Astrocyte (in vitro differentiated cells and primary cell): ENCODE data around the gene MARVELD3. TPM values are rescaled to one million over a fixed set of nuclear protein-coding genes. Genes with fewer than 3 reads are reported as not detected.
A peak's percentile ranks its signal among the peaks of the same experiment; 100 is the strongest.
"Not testable (repeated sequence)": the region's sequence is repeated elsewhere in the genome, so short reads cannot be mapped to it uniquely, and the experiment has no call there.

Experiments
- DNase-seq: peaks from one replicate; pipeline ENCODE4 v3.0.0-alpha.2; 2010; ENCODE audit warnings: low read depth
- FAIRE-seq: peaks from 2 replicates; lab custom pipeline; 2011; peaks lifted over from hg19 to GRCh38; lab: Jason Lieb, UNC
- H2AFZ ChIP-seq: 2 replicates; pipeline ENCODE4 v1.6.0; 2012; ENCODE audit warnings: low read depth, low read length, inconsistent platforms
- H3K27ac ChIP-seq: 2 replicates; pipeline ENCODE4 v1.5.1; 2011; ENCODE audit warnings: low read depth, low read length, inconsistent platforms
- H3K27me3 ChIP-seq: 2 replicates; pipeline ENCODE4 v1.6.0; 2011; ENCODE audit warnings: low read length, inconsistent platforms; ENCODE audit not compliant: insufficient read depth
- H3K36me3 ChIP-seq: 2 replicates; pipeline ENCODE4 v1.5.1; 2011; ENCODE audit warnings: low read length, inconsistent platforms; ENCODE audit not compliant: insufficient read depth
- H3K4me1 ChIP-seq: 2 replicates; pipeline ENCODE4 v1.5.1; 2011; ENCODE audit warnings: low read length, inconsistent platforms; ENCODE audit not compliant: insufficient read depth
- H3K4me2 ChIP-seq: 2 replicates; pipeline ENCODE4 v1.6.0; 2012; ENCODE audit warnings: low read length, inconsistent platforms
- H3K4me3 ChIP-seq: 2 replicates; pipeline ENCODE4 v1.5.1; 2011; ENCODE audit warnings: low read depth, mild to moderate bottlenecking, low read length, inconsistent platforms; ENCODE audit not compliant: insufficient read depth
- H3K79me2 ChIP-seq: 2 replicates; pipeline ENCODE4 v1.6.0; 2012; ENCODE audit warnings: mild to moderate bottlenecking, low read length, inconsistent platforms; ENCODE audit not compliant: insufficient read depth
- H3K9ac ChIP-seq: 2 replicates; pipeline ENCODE4 v1.6.0; 2012; ENCODE audit warnings: mild to moderate bottlenecking, low read length, inconsistent platforms
- H3K9me3 ChIP-seq: 2 replicates; pipeline ENCODE4 v1.5.1; 2012; ENCODE audit warnings: low read depth, mild to moderate bottlenecking, low read length, inconsistent platforms; ENCODE audit not compliant: insufficient read depth
- H4K20me1 ChIP-seq: 2 replicates; pipeline ENCODE4 v1.6.0; 2012; ENCODE audit warnings: low read length, inconsistent platforms; ENCODE audit not compliant: insufficient read depth
- H3K27ac Mint-ChIP-seq: one replicate; pipeline ENCODE4 v1.8.0; 2021; ENCODE audit warnings: mild to moderate bottlenecking, mixed read lengths; ENCODE audit not compliant: unreplicated experiment
- H3K27me3 Mint-ChIP-seq: one replicate; pipeline ENCODE4 v1.8.0; 2021; ENCODE audit warnings: low read depth, mixed read lengths; ENCODE audit not compliant: unreplicated experiment
- H3K36me3 Mint-ChIP-seq: one replicate; pipeline ENCODE4 v1.8.0; 2021; ENCODE audit warnings: low read depth, mixed read lengths; ENCODE audit not compliant: unreplicated experiment
- H3K4me1 Mint-ChIP-seq: one replicate; pipeline ENCODE4 v1.8.0; 2021; ENCODE audit warnings: low read depth, mixed read lengths; ENCODE audit not compliant: unreplicated experiment
- H3K4me3 Mint-ChIP-seq: one replicate; pipeline ENCODE4 v1.8.0; 2021; ENCODE audit warnings: mild to moderate bottlenecking, moderate library complexity, mixed read lengths; ENCODE audit not compliant: unreplicated experiment
- H3K9me3 Mint-ChIP-seq: one replicate; pipeline ENCODE4 v1.8.0; 2021; ENCODE audit warnings: mild to moderate bottlenecking, mixed read lengths; ENCODE audit not compliant: unreplicated experiment
- EZH2 ChIP-seq: IDR thresholded peaks from 2 replicates; pipeline ENCODE4 v1.6.1; 2012; ENCODE audit warnings: mild to moderate bottlenecking, low read length, inconsistent platforms; ENCODE audit not compliant: insufficient read depth
- total RNA-seq: library from RNA; stranded (reverse); gene quantifications from 2 replicates; pipeline ENCODE4 v1.2.1, GENCODE V29; 2021
- TF ChIP-seq, protein P1 (sequence below): IDR thresholded peaks from 2 replicates; pipeline ENCODE4 v1.5.1; 2011; ENCODE audit warnings: low read depth, mild to moderate bottlenecking, inconsistent platforms, low read length, moderate library complexity; ENCODE audit not compliant: insufficient read depth

The MARVELD3 gene
- total RNA-seq, 1 donor from 2014 or later = 1.4 TPM

DNA sequence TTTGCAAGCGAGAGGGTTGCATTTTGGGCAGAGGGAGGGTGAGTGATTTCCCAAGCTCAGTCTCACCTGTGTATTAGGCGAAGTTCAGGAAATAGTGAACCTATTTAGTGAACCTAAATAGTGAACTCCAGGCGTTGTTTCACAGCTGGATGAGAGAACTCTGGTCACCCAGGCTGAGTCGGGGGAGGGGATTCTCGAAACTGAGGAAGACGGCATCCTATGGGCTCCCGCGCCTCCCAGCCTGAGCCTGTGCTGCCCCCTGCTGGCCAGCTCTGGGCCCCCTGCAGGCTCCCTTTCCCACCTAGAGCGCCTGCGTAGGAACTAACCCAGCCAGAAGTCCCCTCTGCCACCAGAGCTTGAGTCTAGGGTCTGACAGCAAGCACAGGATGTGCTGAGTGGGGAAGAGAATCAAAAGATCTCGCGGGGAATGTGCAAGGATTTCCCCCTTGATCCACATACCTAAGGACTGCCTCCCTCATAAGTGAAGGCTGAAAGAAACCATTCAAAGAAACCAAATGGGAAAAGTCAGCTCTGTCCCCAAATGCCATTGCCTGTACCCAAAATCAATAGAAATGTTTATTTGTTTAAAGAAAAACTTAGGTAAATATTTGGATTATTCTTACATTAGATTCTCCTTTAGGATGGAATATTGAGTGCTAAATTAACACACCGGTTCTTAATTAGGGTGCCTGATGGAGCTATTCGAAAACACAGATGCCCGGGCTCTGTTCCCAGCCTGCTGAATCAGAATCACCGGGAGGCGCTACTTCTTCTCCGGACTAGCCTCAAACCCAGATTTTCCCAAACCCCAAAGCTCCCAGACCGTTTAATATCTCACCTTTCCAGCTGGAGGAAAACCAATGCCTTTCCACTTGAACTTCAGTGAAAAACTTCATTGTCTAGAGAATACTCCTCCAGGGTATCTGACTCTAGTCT is 14.8 kb upstream of the MARVELD3 start:
- Mint-ChIP-seq H3K27me3 (peaks cover 11% of the 10 kb centered on the region), H3K36me3 (no peaks in the 10 kb centered on the region), H3K4me1 (peaks cover 14% of the 10 kb centered on the region), H3K9me3 (no peaks in the 10 kb centered on the region), H3K27ac (no peak overlapping the region), H3K4me3 (no peak overlapping the region)
- Histone ChIP-seq H3K79me2 (no peaks in the 10 kb centered on the region), H3K4me2 (peak overlapping the region; percentile 36), H3K27me3 (peaks cover 2% of the 10 kb centered on the region), H3K27ac (no peak overlapping the region), H3K9ac (no peak overlapping the region), H3K9me3 (no peaks in the 10 kb centered on the region), H3K36me3 (no peaks in the 10 kb centered on the region), H3K4me3 (no peak overlapping the region), H3K4me1 (peaks cover 3% of the 10 kb centered on the region), H4K20me1 (no peaks in the 10 kb centered on the region), H2AFZ (no peak overlapping the region)
- no peak for FAIRE-seq
- DNase-seq = peak; percentile 6
- no peak for TF ChIP-seq EZH2
- TF ChIP-seq, protein P1, sequence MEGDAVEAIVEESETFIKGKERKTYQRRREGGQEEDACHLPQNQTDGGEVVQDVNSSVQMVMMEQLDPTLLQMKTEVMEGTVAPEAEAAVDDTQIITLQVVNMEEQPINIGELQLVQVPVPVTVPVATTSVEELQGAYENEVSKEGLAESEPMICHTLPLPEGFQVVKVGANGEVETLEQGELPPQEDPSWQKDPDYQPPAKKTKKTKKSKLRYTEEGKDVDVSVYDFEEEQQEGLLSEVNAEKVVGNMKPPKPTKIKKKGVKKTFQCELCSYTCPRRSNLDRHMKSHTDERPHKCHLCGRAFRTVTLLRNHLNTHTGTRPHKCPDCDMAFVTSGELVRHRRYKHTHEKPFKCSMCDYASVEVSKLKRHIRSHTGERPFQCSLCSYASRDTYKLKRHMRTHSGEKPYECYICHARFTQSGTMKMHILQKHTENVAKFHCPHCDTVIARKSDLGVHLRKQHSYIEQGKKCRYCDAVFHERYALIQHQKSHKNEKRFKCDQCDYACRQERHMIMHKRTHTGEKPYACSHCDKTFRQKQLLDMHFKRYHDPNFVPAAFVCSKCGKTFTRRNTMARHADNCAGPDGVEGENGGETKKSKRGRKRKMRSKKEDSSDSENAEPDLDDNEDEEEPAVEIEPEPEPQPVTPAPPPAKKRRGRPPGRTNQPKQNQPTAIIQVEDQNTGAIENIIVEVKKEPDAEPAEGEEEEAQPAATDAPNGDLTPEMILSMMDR = peak; percentile 70

DNA sequence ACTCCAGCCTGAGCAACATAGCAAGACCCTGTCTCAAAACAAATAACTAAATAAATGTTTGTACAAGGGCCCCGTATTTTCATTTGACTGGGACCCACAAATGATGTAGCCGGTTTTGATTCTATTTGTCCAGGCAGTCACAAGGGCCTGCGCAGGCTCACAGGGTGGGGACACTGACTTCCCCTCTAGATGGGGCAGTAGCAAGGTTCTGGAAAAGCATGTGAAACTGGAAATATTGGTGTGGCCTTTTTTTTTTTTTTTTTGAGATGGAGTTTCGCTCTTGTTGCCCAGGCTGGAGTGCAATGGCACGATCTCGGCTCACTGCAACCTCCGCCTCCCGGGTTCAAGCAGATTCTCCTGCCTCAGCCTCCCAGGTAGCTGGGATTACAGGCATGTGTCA is 11.0 kb upstream of the MARVELD3 start:
- H3K27me3 ChIP-seq, H4K20me1 ChIP-seq, H3K27ac ChIP-seq, H3K9me3 ChIP-seq, H3K4me2 ChIP-seq, H3K9ac ChIP-seq, H3K4me1 Mint-ChIP-seq, H2AFZ ChIP-seq, H3K79me2 ChIP-seq, H3K36me3 Mint-ChIP-seq, H3K4me1 ChIP-seq, H3K27ac Mint-ChIP-seq, DNase-seq, H3K4me3 Mint-ChIP-seq, FAIRE-seq, H3K4me3 ChIP-seq, H3K9me3 Mint-ChIP-seq, H3K36me3 ChIP-seq: not testable (repeated sequence)
- peaks cover 18% of the 10 kb centered on the region for H3K27me3 Mint-ChIP-seq

DNA sequence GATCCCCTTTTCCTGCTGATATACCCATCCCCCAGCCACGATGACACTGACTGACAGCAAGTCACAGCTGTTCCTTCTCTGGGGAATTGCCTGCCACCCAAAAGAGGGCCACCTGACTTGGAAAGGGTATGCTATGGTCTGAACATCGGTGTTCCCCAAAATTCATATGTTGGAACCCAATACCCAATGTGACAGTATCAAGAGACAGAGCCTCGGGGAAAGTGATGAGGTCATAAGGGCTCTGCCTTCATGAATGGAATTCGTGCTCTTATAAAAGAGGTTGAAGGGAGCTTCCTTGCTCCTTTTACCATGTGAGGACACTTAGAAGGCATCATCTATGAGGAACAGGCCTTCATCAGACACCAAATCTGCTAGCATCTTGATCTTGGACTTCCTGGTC is 7.6 kb upstream of the MARVELD3 start:
- H3K9ac ChIP-seq = no peak overlapping the region
- no peaks in the 10 kb centered on the region for H3K9me3 ChIP-seq
- no peaks in the 10 kb centered on the region for H3K36me3 ChIP-seq
- H3K27me3 ChIP-seq = no peaks in the 10 kb centered on the region
- peaks cover 26% of the 10 kb centered on the region for H3K27me3 Mint-ChIP-seq
- H3K27ac Mint-ChIP-seq = no peak overlapping the region
- no peak overlapping the region for H3K4me3 ChIP-seq
- no peaks in the 10 kb centered on the region for H4K20me1 ChIP-seq
- FAIRE-seq = no peak
- no peaks in the 10 kb centered on the region for H3K79me2 ChIP-seq
- no peaks in the 10 kb centered on the region for H3K4me1 Mint-ChIP-seq
- no peaks in the 10 kb centered on the region for H3K4me1 ChIP-seq
- no peaks in the 10 kb centered on the region for H3K36me3 Mint-ChIP-seq
- no peak overlapping the region for H2AFZ ChIP-seq
- H3K27ac ChIP-seq = no peak overlapping the region
- H3K4me2 ChIP-seq = no peak overlapping the region
- DNase-seq = no peak
- H3K9me3 Mint-ChIP-seq = peaks cover 3% of the 10 kb centered on the region
- TF ChIP-seq, protein P1 = no peak
- no peak for TF ChIP-seq EZH2
- no peak overlapping the region for H3K4me3 Mint-ChIP-seq
